Body of pancreas (tissue), 4 donors: Measurements from ENCODE around the gene LHFPL6.

Experiments
- CTCF ChIP-seq, 7 experiments: fragments of 450-650 bp in 4 of 7; fragments of 200-600 bp in 3 of 7; sonication (generic) in 3 of 7; IDR thresholded peaks; one replicate each; pipeline ENCODE4 v1.5.1; 2016 to 2019; ENCODE audit warnings: antibody characterized with exemption in 7 of 7
- POLR2A ChIP-seq, 3 donors: fragments of 450-650 bp; IDR thresholded peaks; one replicate each; pipeline ENCODE4 v1.6.1; 2016; ENCODE audit warnings: antibody characterized with exemption in 3 of 3, mild to moderate bottlenecking in 2 of 3

GRCh38 chr13:39597838-39598237, 5.2 kb downstream of the LHFPL6 start:
- TF ChIP-seq POLR2A (IDR thresholded peaks at IDR 0.05) (no peak), CTCF (IDR thresholded peaks at IDR 0.05) (no peak)
